ENCODE results near the gene NEUROD2.

Gene NEUROD2

DNA sequence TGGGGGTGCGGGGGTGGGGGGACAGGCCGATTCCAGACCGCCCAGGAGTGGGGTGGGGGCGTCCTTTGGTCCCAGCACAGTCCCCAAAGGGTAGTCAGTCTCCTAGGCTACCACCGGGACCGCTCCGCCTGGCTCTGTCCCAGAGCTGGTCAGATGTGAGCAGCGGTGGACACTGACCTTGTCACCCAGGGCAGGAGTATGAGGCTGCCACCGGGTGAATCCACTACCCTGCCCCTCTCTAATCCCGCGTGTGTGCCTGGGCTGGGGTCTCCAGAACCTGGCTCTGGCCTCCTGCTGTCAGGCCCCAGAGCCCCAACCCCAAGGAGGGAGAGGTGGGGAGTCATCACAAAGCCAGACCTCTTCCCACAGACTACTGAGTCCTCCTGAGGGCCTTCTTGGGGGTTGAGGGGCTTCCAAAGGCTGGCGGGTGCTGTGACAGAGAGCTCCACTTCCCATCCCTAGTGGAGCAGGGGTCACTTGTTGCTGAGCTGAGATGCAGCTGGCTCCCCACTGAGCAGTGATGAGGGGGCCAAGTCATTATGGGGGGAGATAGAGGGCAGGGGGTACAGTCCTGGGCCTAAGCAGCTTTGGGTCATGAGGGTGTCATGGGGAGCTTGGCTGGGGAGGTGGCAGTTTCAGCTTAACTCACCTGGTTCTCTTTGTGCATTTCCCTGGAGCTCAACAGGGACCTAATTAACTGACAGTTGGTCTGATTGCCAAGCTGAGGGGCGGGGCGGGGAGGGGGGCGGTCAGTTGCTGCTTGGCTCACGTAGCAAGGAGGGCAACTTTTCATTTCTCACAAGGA lies 20.2 kb upstream of the NEUROD2 start:
- Histone ChIP-seq H3K27me3 (replicated peaks; ENCODE audit: insufficient read depth, low read length) (peaks cover 43% of the 10 kb centered on the region), H4K20me1 (ENCODE audit: insufficient read depth, low read length) (no peaks in the 10 kb centered on the region), H3K79me2 (ENCODE audit: low read length) (no peaks in the 10 kb centered on the region), H3K36me3 (replicated peaks; ENCODE audit: insufficient read depth, low read length) (no peaks in the 10 kb centered on the region), H3K9me3 (replicated peaks; ENCODE audit: insufficient read depth, low read length) (no peaks in the 10 kb centered on the region), H3K4me3 (ENCODE audit: low read length) (no peak overlapping the region), H3K9ac (ENCODE audit: low read length) (no peak overlapping the region), H3K27ac (ENCODE audit: low read length) (no peak overlapping the region), H3K4me2 (ENCODE audit: low read depth, low read length) (no peak overlapping the region), H3F3A (ENCODE audit: insufficient read depth, low read length) (peaks cover 1% of the 10 kb centered on the region; the same call in 1 of the 2 replicates), H2AFZ (ENCODE audit: low read length) (no peak overlapping the region), H3K4me1 (ENCODE audit: low read length) (peaks cover 8% of the 10 kb centered on the region), H3K9me2 (replicated peaks; ENCODE audit: insufficient read depth, low read length) (no peaks in the 10 kb centered on the region)
- TF ChIP-seq CTCF (IDR thresholded peaks at IDR 0.05; ENCODE audit: low read length) = no peak
- no peak for TF ChIP-seq EZH2 (optimal IDR thresholded peaks at IDR 0.05; ENCODE audit: low read depth, low read length)
- no peak for TF ChIP-seq EZH2phosphoT487 (IDR thresholded peaks at IDR 0.05; ENCODE audit: low read length)
- no peak for DNase-seq

DNA sequence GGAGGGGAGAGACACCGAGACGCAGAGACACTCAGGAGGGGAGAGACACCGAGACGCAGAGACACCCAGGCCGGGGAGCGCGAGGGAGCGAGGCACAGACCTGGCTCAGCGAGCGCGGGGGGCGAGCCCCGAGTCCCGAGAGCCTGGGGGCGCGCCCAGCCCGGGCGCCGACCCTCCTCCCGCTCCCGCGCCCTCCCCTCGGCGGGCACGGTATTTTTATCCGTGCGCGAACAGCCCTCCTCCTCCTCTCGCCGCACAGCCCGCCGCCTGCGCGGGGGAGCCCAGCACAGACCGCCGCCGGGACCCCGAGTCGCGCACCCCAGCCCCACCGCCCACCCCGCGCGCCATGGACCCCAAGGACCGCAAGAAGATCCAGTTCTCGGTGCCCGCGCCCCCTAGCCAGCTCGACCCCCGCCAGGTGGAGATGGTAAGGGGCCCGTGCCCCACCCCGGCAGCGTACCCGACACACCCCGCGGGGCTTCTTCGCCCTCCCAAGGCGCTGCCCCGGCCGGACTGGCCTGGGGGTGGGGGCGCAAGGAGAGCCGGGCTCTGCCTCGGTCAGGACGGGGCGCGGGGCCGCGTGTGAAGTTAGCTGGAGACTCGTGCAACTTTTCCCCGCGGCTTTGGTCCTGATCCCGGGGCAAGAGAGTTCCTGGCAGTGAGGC lies 19.5 kb upstream of the NEUROD2 start:
- no peak for DNase-seq
- H3K4me3 ChIP-seq (ENCODE audit: low read length) = no peak overlapping the region

More for the DNA sequence above, 19.5 kb upstream of the NEUROD2 start:
- H3K9ac ChIP-seq (ENCODE audit: low read length) = no peak overlapping the region
- H3K4me2 ChIP-seq (ENCODE audit: low read depth, low read length) = no peak overlapping the region
- no peak overlapping the region for H2AFZ ChIP-seq (ENCODE audit: low read length)
- TF ChIP-seq EZH2 (optimal IDR thresholded peaks at IDR 0.05; ENCODE audit: low read depth, low read length) = no peak
- TF ChIP-seq CTCF (IDR thresholded peaks at IDR 0.05; ENCODE audit: low read length) = no peak
- TF ChIP-seq EZH2phosphoT487 (IDR thresholded peaks at IDR 0.05; ENCODE audit: low read length) = no peak
- H3K36me3 ChIP-seq (replicated peaks; ENCODE audit: insufficient read depth, low read length) = no peaks in the 10 kb centered on the region
- peaks cover 8% of the 10 kb centered on the region; the same call in 1 of the 2 replicates for H3F3A ChIP-seq (ENCODE audit: insufficient read depth, low read length)
- no peak overlapping the region for H3K27ac ChIP-seq (ENCODE audit: low read length)
- H3K79me2 ChIP-seq (ENCODE audit: low read length) = no peaks in the 10 kb centered on the region
- peaks cover 16% of the 10 kb centered on the region for H3K4me1 ChIP-seq (ENCODE audit: low read length)
- H3K9me2 ChIP-seq (replicated peaks; ENCODE audit: insufficient read depth, low read length) = no peaks in the 10 kb centered on the region
- peaks cover 41% of the 10 kb centered on the region for H3K27me3 ChIP-seq (replicated peaks; ENCODE audit: insufficient read depth, low read length)
- H4K20me1 ChIP-seq (ENCODE audit: insufficient read depth, low read length) = no peaks in the 10 kb centered on the region
- no peaks in the 10 kb centered on the region for H3K9me3 ChIP-seq (replicated peaks; ENCODE audit: insufficient read depth, low read length)

All from MM.1S (cell line).